Left renal cortex interstitium (tissue), 4 donors: ENCODE data around the gene NAGLU. TPM values are rescaled to one million over a fixed set of nuclear protein-coding genes. Genes with fewer than 3 reads are reported as not detected.

Source experiments
- DNase-seq, 4 donors: peaks; one replicate each; pipeline ENCODE4 v3.0.0-alpha.2; 2013; ENCODE audit warnings: low read depth in 4 of 4, low spot score in 2 of 4, missing footprints in 1 of 4
- polyA plus RNA-seq, 4 donors: library from polyadenylated mRNA; unstranded; fragments of 120-200 nt; gene quantifications; one replicate each; pipeline ENCODE4 v1.2.1, GENCODE V29; 2013; ENCODE audit not compliant: insufficient read length in 4 of 4

Gene NAGLU
- polyA plus RNA-seq, 4 donors = 19.3 to 29.7 (median 25.6) TPM

GRCh38 chr17:42585353-42585752 lies 49.3 kb downstream of the NAGLU start:
- DNase-seq = no peak

GRCh38 chr17:42586514-42587230 lies 50.6 kb downstream of the NAGLU start:
- no peak for DNase-seq

- no peak for DNase-seq
Observed at GRCh38 chr17:42590886-42591285, 54.8 kb downstream of the NAGLU start.

GRCh38 chr17:42591411-42591810 lies 55.4 kb downstream of the NAGLU start:
- no peak for DNase-seq

Other genes starting within 250 kb of the NAGLU start
- 1 to 10 TPM; 5.5 to 8.7 (median 7.4) TPM for gene STAT5A, start 247.7 kb upstream of the NAGLU start, polyA plus RNA-seq
- gene STAT3, start 147.8 kb upstream of the NAGLU start, polyA plus RNA-seq = 10 to 100 TPM; 58.2 to 71.3 (median 61.9) TPM
- gene CAVIN1, start 113.0 kb upstream of the NAGLU start, polyA plus RNA-seq = 10 to 100 TPM; 58.0 to 85.6 (median 68.6) TPM
- 10 to 100 TPM; 41.5 to 73.0 (median 57.7) TPM for gene ATP6V0A1, start 77.4 kb upstream of the NAGLU start, polyA plus RNA-seq
- gene HSD17B1, start 16.7 kb downstream of the NAGLU start, polyA plus RNA-seq = 1 to 10 TPM; 3.2 to 6.2 (median 5.2) TPM
- gene COASY, start 25.9 kb downstream of the NAGLU start, polyA plus RNA-seq = 10 to 100 TPM; 57.7 to 67.1 (median 59.9) TPM
- gene MLX, start 30.9 kb downstream of the NAGLU start, polyA plus RNA-seq = 10 to 100 TPM; 33.4 to 42.6 (median 35.8) TPM
- gene PSMC3IP, start 41.5 kb downstream of the NAGLU start, polyA plus RNA-seq = 10 to 100 TPM; 16.2 to 23.4 (median 18.3) TPM
- 10 to 100 TPM; 41.9 to 65.7 (median 51.1) TPM for gene RETREG3, start 73.1 kb downstream of the NAGLU start, polyA plus RNA-seq
- 10 to 100 TPM; 54.4 to 63.9 (median 55.8) TPM for gene TUBG1, start 73.4 kb downstream of the NAGLU start, polyA plus RNA-seq
- 10 to 100 TPM; 19.4 to 42.2 (median 30.5) TPM for gene TUBG2, start 123.0 kb downstream of the NAGLU start, polyA plus RNA-seq
- gene PLEKHH3, start 140.8 kb downstream of the NAGLU start, polyA plus RNA-seq = 10 to 100 TPM; 12.3 to 23.0 (median 19.9) TPM
- 1 to 10 TPM in 3 of 4 donors, under 1 TPM in 1; 0.89 to 2.1 (median 1.5) TPM for gene CCR10, start 145.6 kb downstream of the NAGLU start, polyA plus RNA-seq
- gene CNTNAP1, start 146.3 kb downstream of the NAGLU start, polyA plus RNA-seq = 10 to 100 TPM in 1 of 4 donors, 1 to 10 TPM in 3; 8.1 to 11.1 (median 8.6) TPM
- gene EZH1, start 208.8 kb downstream of the NAGLU start, polyA plus RNA-seq = 10 to 100 TPM; 32.5 to 65.2 (median 51.7) TPM
- 100 to 1,000 TPM in 1 of 4 donors, 10 to 100 TPM in 3; 73.4 to 118 (median 93.3) TPM for gene RAMP2, start 225.0 kb downstream of the NAGLU start, polyA plus RNA-seq
- gene VPS25, start 237.2 kb downstream of the NAGLU start, polyA plus RNA-seq = 100 to 1,000 TPM in 1 of 4 donors, 10 to 100 TPM in 3; 77.0 to 101 (median 93.4) TPM
- 10 to 100 TPM; 11.2 to 17.9 (median 12.7) TPM for gene WNK4, start 244.4 kb downstream of the NAGLU start, polyA plus RNA-seq